Measurements from ENCODE around the gene DELE1.

DELE1 gene

GRCh38 chr5:141878711-141879425 lies 44.8 kb upstream of the DELE1 start:
- no peak for TF ChIP-seq SIN3A (IDR thresholded peaks at IDR 0.05; ENCODE audit: borderline replicate concordance, insufficient read depth, low read length)
- no peak for TF ChIP-seq TAF1 (IDR thresholded peaks at IDR 0.05; ENCODE audit: borderline replicate concordance, insufficient read depth, low read length)
- no peak for TF ChIP-seq POLR2AphosphoS5 (IDR thresholded peaks at IDR 0.05; ENCODE audit: low read depth, low read length)
- TF ChIP-seq FOXP2 (optimal IDR thresholded peaks at IDR 0.05; ENCODE audit: borderline replicate concordance, extremely low read depth, extremely low read length, insufficient read depth), result peak; percentile 12
- TF ChIP-seq REST (IDR thresholded peaks at IDR 0.05; ENCODE audit: insufficient read depth in 1 of 2, low read depth in 2 of 2, low read length in 2 of 2), result peak in 1 of 2 experiments; percentile 56; a peak in 1 of 4 replicates

GRCh38 chr5:141879426-141879759 lies 44.3 kb upstream of the DELE1 start:
- no peak for TF ChIP-seq FOXP2 (optimal IDR thresholded peaks at IDR 0.05; ENCODE audit: borderline replicate concordance, extremely low read depth, extremely low read length, insufficient read depth)
- TF ChIP-seq TAF1 (IDR thresholded peaks at IDR 0.05; ENCODE audit: borderline replicate concordance, insufficient read depth, low read length), result no peak
- no peak for TF ChIP-seq SIN3A (IDR thresholded peaks at IDR 0.05; ENCODE audit: borderline replicate concordance, insufficient read depth, low read length)
- TF ChIP-seq POLR2AphosphoS5 (IDR thresholded peaks at IDR 0.05; ENCODE audit: low read depth, low read length), result no peak
- no peak for TF ChIP-seq REST (IDR thresholded peaks at IDR 0.05; ENCODE audit: insufficient read depth in 1 of 2, low read depth in 2 of 2, low read length in 2 of 2)

GRCh38 chr5:141879941-141880738 lies 43.5 kb upstream of the DELE1 start:
- no peak for TF ChIP-seq REST (IDR thresholded peaks at IDR 0.05; ENCODE audit: insufficient read depth in 1 of 2, low read depth in 2 of 2, low read length in 2 of 2)
- TF ChIP-seq SIN3A (IDR thresholded peaks at IDR 0.05; ENCODE audit: borderline replicate concordance, insufficient read depth, low read length), result no peak
- TF ChIP-seq POLR2AphosphoS5 (IDR thresholded peaks at IDR 0.05; ENCODE audit: low read depth, low read length), result no peak
- no peak for TF ChIP-seq FOXP2 (optimal IDR thresholded peaks at IDR 0.05; ENCODE audit: borderline replicate concordance, extremely low read depth, extremely low read length, insufficient read depth)
- no peak for TF ChIP-seq TAF1 (IDR thresholded peaks at IDR 0.05; ENCODE audit: borderline replicate concordance, insufficient read depth, low read length)

GRCh38 chr5:141880961-141881801 lies 42.5 kb upstream of the DELE1 start:
- TF ChIP-seq REST (IDR thresholded peaks at IDR 0.05; ENCODE audit: insufficient read depth in 1 of 2, low read depth in 2 of 2, low read length in 2 of 2) (no peak), TAF1 (IDR thresholded peaks at IDR 0.05; ENCODE audit: borderline replicate concordance, insufficient read depth, low read length) (no peak), FOXP2 (optimal IDR thresholded peaks at IDR 0.05; ENCODE audit: borderline replicate concordance, extremely low read depth, extremely low read length, insufficient read depth) (no peak), SIN3A (IDR thresholded peaks at IDR 0.05; ENCODE audit: borderline replicate concordance, insufficient read depth, low read length) (no peak), POLR2AphosphoS5 (IDR thresholded peaks at IDR 0.05; ENCODE audit: low read depth, low read length) (no peak)

Data from PFSK-1 (cell line).